Measurements from ENCODE around the gene FBXO3. TPM values are rescaled to one million over a fixed set of nuclear protein-coding genes. Genes with fewer than 3 reads are reported as not detected.

Gene FBXO3
- total and polyA plus RNA-seq, 2 donors from 2014 or later: 27.5 to 40.4 TPM

- intact Hi-C loops (cut with DNase I): no loop called here
- DNase-seq (no peak), FAIRE-seq (no peak)
- H3K27me3 ChIP-seq (ENCODE audit: control insufficient read depth, insufficient read depth, low read length): no peaks in the 10 kb centered on the region
- H3K9ac ChIP-seq (ENCODE audit: low read length in 3 of 3): no peak overlapping the region
- H3K9me3 ChIP-seq (ENCODE audit: control insufficient read depth in 2 of 3, insufficient read depth in 1 of 3, low read length in 3 of 3): no peaks in the 10 kb centered on the region
- TF ChIP-seq CTCF (IDR thresholded peaks at IDR 0.05; ENCODE audit: borderline replicate concordance, extremely low read depth, insufficient read depth): no peak
- H3K4me1 ChIP-seq (ENCODE audit: control insufficient read depth in 2 of 3, insufficient read depth in 2 of 3, low read depth in 1 of 3, low read length in 3 of 3): peaks cover 0 to 49% (median 20%) of the 10 kb centered on the region in 3 donors
- H3K36me3 ChIP-seq (ENCODE audit: control insufficient read depth in 2 of 3, insufficient read depth in 3 of 3, low read length in 3 of 3): peaks cover 0 to 30% (median 18%) of the 10 kb centered on the region in 3 donors
- H3K4me3 ChIP-seq (ENCODE audit: low read length in 3 of 3): no peak overlapping the region
- peak overlapping the region; percentile 56 for H3K27ac ChIP-seq (ENCODE audit: low read depth in 2 of 2, low read length in 2 of 2)
Measured at GRCh38 chr11:33706966-33707365, 67.4 kb downstream of the FBXO3 start.

DNA sequence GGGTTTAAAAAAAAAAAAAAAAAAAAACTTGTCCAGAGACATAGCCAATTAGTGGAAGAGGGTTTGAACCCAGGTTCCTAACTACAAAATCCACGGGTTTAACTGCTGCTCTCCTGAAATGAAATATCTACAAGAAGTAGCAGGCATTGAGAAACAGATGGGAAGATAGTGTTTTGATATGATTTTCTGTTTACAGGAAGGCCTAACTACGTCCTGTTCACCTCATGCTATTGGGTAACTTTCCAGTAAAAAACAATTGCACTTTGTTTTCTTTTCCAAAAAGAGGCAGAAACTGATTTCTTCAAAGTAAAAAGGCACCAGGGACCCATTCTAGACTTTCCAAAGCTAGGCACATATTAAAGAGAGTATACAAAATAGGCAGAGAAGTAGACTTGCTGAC lies 67.8 kb downstream of the FBXO3 start:
- Histone ChIP-seq H3K9ac (ENCODE audit: low read length in 3 of 3) (no peak overlapping the region), H3K4me3 (ENCODE audit: low read length in 3 of 3) (no peak overlapping the region), H3K9me3 (ENCODE audit: control insufficient read depth in 2 of 3, insufficient read depth in 1 of 3, low read length in 3 of 3) (no peaks in the 10 kb centered on the region), H3K27me3 (ENCODE audit: control insufficient read depth, insufficient read depth, low read length) (no peaks in the 10 kb centered on the region), H3K36me3 (ENCODE audit: control insufficient read depth in 2 of 3, insufficient read depth in 3 of 3, low read length in 3 of 3) (peaks cover 0 to 30% (median 17%) of the 10 kb centered on the region in 3 donors), H3K27ac (ENCODE audit: low read depth in 2 of 2, low read length in 2 of 2) (peak overlapping the region; percentile 56), H3K4me1 (ENCODE audit: control insufficient read depth in 2 of 3, insufficient read depth in 2 of 3, low read depth in 1 of 3, low read length in 3 of 3) (peaks cover under 1 to 53% (median 23%) of the 10 kb centered on the region in 3 donors)
- DNase-seq (no peak), FAIRE-seq (no peak)
- intact Hi-C loops (cut with DNase I): no loop called here
- no peak for TF ChIP-seq CTCF (IDR thresholded peaks at IDR 0.05; ENCODE audit: borderline replicate concordance, extremely low read depth, insufficient read depth)

DNA sequence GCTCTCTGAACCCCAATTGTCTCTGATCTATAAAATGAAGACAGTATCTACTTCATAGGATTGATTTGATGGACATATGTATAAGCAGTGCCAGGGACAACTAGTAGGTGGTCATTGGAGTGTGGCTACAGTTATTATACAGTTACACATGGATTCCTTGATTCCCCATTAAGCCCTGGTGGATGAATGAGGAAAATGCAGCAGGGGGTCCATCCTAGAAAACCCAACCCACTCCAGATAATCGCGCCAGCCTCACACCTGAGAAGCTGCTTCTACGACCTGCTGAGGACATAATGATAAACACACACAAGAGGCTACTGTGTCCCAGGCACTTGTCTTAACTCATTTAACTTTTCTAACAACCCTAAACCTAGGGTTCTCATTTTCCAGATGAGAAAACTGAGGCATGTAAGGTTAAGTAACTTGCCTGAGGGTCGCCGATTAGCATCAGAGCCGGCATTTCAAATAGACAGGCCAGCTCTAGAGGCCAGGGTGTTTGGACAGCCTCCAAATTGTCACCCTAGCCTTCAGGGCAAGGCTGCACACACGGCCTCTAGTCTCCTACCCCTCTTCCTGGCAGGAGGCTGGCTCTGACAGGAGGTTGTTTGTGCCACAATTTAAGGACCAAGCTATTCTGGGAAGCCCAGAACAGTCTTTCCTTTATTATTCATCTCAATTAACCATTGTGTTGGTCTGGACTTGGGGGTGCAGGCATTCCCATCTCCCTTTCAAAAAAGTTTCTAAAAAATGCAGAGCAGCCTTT lies 69.9 kb downstream of the FBXO3 start:
- no peaks in the 10 kb centered on the region for H3K27me3 ChIP-seq (ENCODE audit: control insufficient read depth, insufficient read depth, low read length)
- intact Hi-C loops (cut with DNase I): no loop called here
- peak overlapping the region in 1 of 3 donors; percentile 37 for H3K9ac ChIP-seq (ENCODE audit: low read length in 3 of 3)
- H3K27ac ChIP-seq (ENCODE audit: low read depth in 2 of 2, low read length in 2 of 2): peak overlapping the region; percentile 88 to 91
- H3K4me3 ChIP-seq (ENCODE audit: low read length in 3 of 3): peak overlapping the region in 1 of 3 donors; percentile 7
- no peak for FAIRE-seq
- H3K4me1 ChIP-seq (ENCODE audit: control insufficient read depth in 2 of 3, insufficient read depth in 2 of 3, low read depth in 1 of 3, low read length in 3 of 3): peaks cover 6 to 59% (median 30%) of the 10 kb centered on the region in 3 donors
- no peaks in the 10 kb centered on the region for H3K9me3 ChIP-seq (ENCODE audit: control insufficient read depth in 2 of 3, insufficient read depth in 1 of 3, low read length in 3 of 3)
- H3K36me3 ChIP-seq (ENCODE audit: control insufficient read depth in 2 of 3, insufficient read depth in 3 of 3, low read length in 3 of 3): peaks cover 0 to 20% (median 7%) of the 10 kb centered on the region in 3 donors
- DNase-seq: no peak
- no peak for TF ChIP-seq CTCF (IDR thresholded peaks at IDR 0.05; ENCODE audit: borderline replicate concordance, extremely low read depth, insufficient read depth)

All from kidney (tissue), 14 donors.